Activated T-cell treated with anti-CD3 and anti-CD28 coated beads, Interleukin-2, amount 50 U/mL, for 24 hours (primary cell): ENCODE data around the gene CSNK1G1.
"Not testable (repeated sequence)": the region's sequence is repeated elsewhere in the genome, so short reads cannot be mapped to it uniquely, and the experiment has no call there.

Source experiments
- DNase-seq: peaks from one replicate; pipeline ENCODE4 v3.0.0-alpha.2; 2020
- H3K27ac Mint-ChIP-seq: 2 replicates; pipeline ENCODE4 v1.8.0; 2020; ENCODE audit warnings: mild to moderate bottlenecking, mixed read lengths
- H3K27me3 Mint-ChIP-seq: 2 replicates; pipeline ENCODE4 v1.8.0; 2020; ENCODE audit warnings: mixed read lengths
- H3K36me3 Mint-ChIP-seq: 2 replicates; pipeline ENCODE4 v1.8.0; 2020; ENCODE audit warnings: low read depth, mixed read lengths
- H3K4me1 Mint-ChIP-seq: 2 replicates; pipeline ENCODE4 v1.8.0; 2020; ENCODE audit warnings: low read depth, mixed read lengths
- H3K4me3 Mint-ChIP-seq: 2 replicates; pipeline ENCODE4 v1.8.0; 2020; ENCODE audit warnings: mild to moderate bottlenecking, moderate library complexity, mixed read lengths
- H3K9me3 Mint-ChIP-seq: 2 replicates; pipeline ENCODE4 v1.8.0; 2020; ENCODE audit warnings: mixed read lengths

Gene CSNK1G1

GRCh38 chr15:64355944-64356709 is at the start of gene CSNK1G1:
CSNK1G1 (minus strand) TSS chr15:64356173; CDS start chr15:64300499, 55,674 bp downstream.
- peak within 1 kb of the TSS; percentile 95 for H3K4me3 Mint-ChIP-seq
- peak; percentile 92 for DNase-seq
- peaks cover 19% of the 10 kb centered on the region for H3K4me1 Mint-ChIP-seq
- no peaks in the 10 kb centered on the region for H3K9me3 Mint-ChIP-seq
- peaks cover 28% of the 10 kb centered on the region for H3K36me3 Mint-ChIP-seq
- no peaks in the 10 kb centered on the region for H3K27me3 Mint-ChIP-seq
- H3K27ac Mint-ChIP-seq: peak within 1 kb of the TSS; percentile 96

GRCh38 chr15:64400583-64400982 is 44.6 kb upstream of the CSNK1G1 start:
- no peak overlapping the region for H3K27ac Mint-ChIP-seq
- H3K4me1 Mint-ChIP-seq: no peaks in the 10 kb centered on the region
- no peak for DNase-seq
- no peaks in the 10 kb centered on the region for H3K27me3 Mint-ChIP-seq
- H3K9me3 Mint-ChIP-seq: no peaks in the 10 kb centered on the region
- H3K4me3 Mint-ChIP-seq: no peak overlapping the region
- peaks cover 69% of the 10 kb centered on the region for H3K36me3 Mint-ChIP-seq

GRCh38 chr15:64398575-64398974 is 42.6 kb upstream of the CSNK1G1 start:
- no peaks in the 10 kb centered on the region for H3K9me3 Mint-ChIP-seq
- H3K27ac Mint-ChIP-seq: no peak overlapping the region
- peaks cover 75% of the 10 kb centered on the region for H3K36me3 Mint-ChIP-seq
- H3K4me1 Mint-ChIP-seq: peaks cover 3% of the 10 kb centered on the region
- H3K27me3 Mint-ChIP-seq: no peaks in the 10 kb centered on the region
- no peak for DNase-seq
- no peak overlapping the region for H3K4me3 Mint-ChIP-seq

- H3K4me1 Mint-ChIP-seq: peaks cover 6% of the 10 kb centered on the region
- H3K27ac Mint-ChIP-seq: no peak overlapping the region
- peaks cover 69% of the 10 kb centered on the region for H3K36me3 Mint-ChIP-seq
- H3K4me3 Mint-ChIP-seq: no peak overlapping the region
- H3K27me3 Mint-ChIP-seq: no peaks in the 10 kb centered on the region
- no peak for DNase-seq
- no peaks in the 10 kb centered on the region for H3K9me3 Mint-ChIP-seq
Observed at GRCh38 chr15:64396789-64397188, 40.8 kb upstream of the CSNK1G1 start.

GRCh38 chr15:64392471-64392870 is 36.5 kb upstream of the CSNK1G1 start:
- Mint-ChIP-seq H3K4me1 (peaks cover 21% of the 10 kb centered on the region), H3K36me3 (peaks cover 50% of the 10 kb centered on the region)
- not testable (repeated sequence) for H3K27me3 Mint-ChIP-seq, DNase-seq, H3K4me3 Mint-ChIP-seq, H3K27ac Mint-ChIP-seq, H3K9me3 Mint-ChIP-seq

GRCh38 chr15:64389036-64389435 is 33.1 kb upstream of the CSNK1G1 start:
- H3K27me3 Mint-ChIP-seq: no peaks in the 10 kb centered on the region
- peak overlapping the region; percentile 47 for H3K27ac Mint-ChIP-seq
- H3K4me3 Mint-ChIP-seq: peak overlapping the region; percentile 96
- no peaks in the 10 kb centered on the region for H3K9me3 Mint-ChIP-seq
- peaks cover 25% of the 10 kb centered on the region for H3K36me3 Mint-ChIP-seq
- no peak for DNase-seq
- H3K4me1 Mint-ChIP-seq: peaks cover 29% of the 10 kb centered on the region

- Mint-ChIP-seq H3K27me3 (no peaks in the 10 kb centered on the region), H3K4me3 (peak within 1 kb of the TSS; percentile 96), H3K27ac (peak within 1 kb of the TSS; percentile 94), H3K36me3 (peaks cover 19% of the 10 kb centered on the region), H3K9me3 (no peaks in the 10 kb centered on the region), H3K4me1 (peaks cover 25% of the 10 kb centered on the region)
- DNase-seq: peak; percentile 97
Observed at GRCh38 chr15:64387562-64388168, 31.7 kb upstream of the CSNK1G1 start, which contains the start of gene TRIP4. TRIP4 (plus strand) TSS chr15:64387836; CDS start chr15:64387864, 28 bp downstream.

GRCh38 chr15:64386291-64386690 is 30.3 kb upstream of the CSNK1G1 start:
- no peak for DNase-seq
- no peak overlapping the region for H3K27ac Mint-ChIP-seq
- peak overlapping the region; percentile 65 for H3K4me3 Mint-ChIP-seq
- H3K4me1 Mint-ChIP-seq: peaks cover 32% of the 10 kb centered on the region
- H3K9me3 Mint-ChIP-seq: no peaks in the 10 kb centered on the region
- no peaks in the 10 kb centered on the region for H3K27me3 Mint-ChIP-seq
- peaks cover 18% of the 10 kb centered on the region for H3K36me3 Mint-ChIP-seq

GRCh38 chr15:64383760-64384159 is 27.8 kb upstream of the CSNK1G1 start:
- no peak for DNase-seq
- Mint-ChIP-seq H3K4me1 (peaks cover 34% of the 10 kb centered on the region), H3K27ac (no peak overlapping the region), H3K36me3 (peaks cover 31% of the 10 kb centered on the region), H3K27me3 (no peaks in the 10 kb centered on the region), H3K9me3 (no peaks in the 10 kb centered on the region), H3K4me3 (no peak overlapping the region)

GRCh38 chr15:64381000-64381751 is 25.2 kb upstream of the CSNK1G1 start, which contains the start of gene PCLAF:
PCLAF (minus strand) TSS chr15:64381441; CDS start chr15:64381371, 70 bp downstream.
- H3K4me3 Mint-ChIP-seq: peak within 1 kb of the TSS; percentile 90
- no peaks in the 10 kb centered on the region for H3K27me3 Mint-ChIP-seq
- H3K4me1 Mint-ChIP-seq: peaks cover 20% of the 10 kb centered on the region
- H3K36me3 Mint-ChIP-seq: peaks cover 43% of the 10 kb centered on the region
- DNase-seq: peak; percentile 92
- H3K9me3 Mint-ChIP-seq: no peaks in the 10 kb centered on the region
- H3K27ac Mint-ChIP-seq: peak within 1 kb of the TSS; percentile 93

GRCh38 chr15:64380130-64380870 is 24.3 kb upstream of the CSNK1G1 start:
- DNase-seq, H3K9me3 Mint-ChIP-seq, H3K27me3 Mint-ChIP-seq: not testable (repeated sequence)
- Mint-ChIP-seq H3K27ac (peak overlapping the region; percentile 93), H3K36me3 (peaks cover 50% of the 10 kb centered on the region), H3K4me1 (peaks cover 18% of the 10 kb centered on the region), H3K4me3 (peak overlapping the region; percentile 90)

- H3K4me1 Mint-ChIP-seq: peaks cover 18% of the 10 kb centered on the region
- H3K9me3 Mint-ChIP-seq: no peaks in the 10 kb centered on the region
- peaks cover 59% of the 10 kb centered on the region for H3K36me3 Mint-ChIP-seq
- no peak overlapping the region for H3K27ac Mint-ChIP-seq
- no peaks in the 10 kb centered on the region for H3K27me3 Mint-ChIP-seq
- H3K4me3 Mint-ChIP-seq: peak overlapping the region; percentile 90
- DNase-seq: no peak
Observed at GRCh38 chr15:64379216-64379960, 23.4 kb upstream of the CSNK1G1 start.

GRCh38 chr15:64373360-64373759 is 17.4 kb upstream of the CSNK1G1 start:
- Mint-ChIP-seq H3K9me3 (no peaks in the 10 kb centered on the region), H3K27me3 (no peaks in the 10 kb centered on the region), H3K36me3 (peaks cover 81% of the 10 kb centered on the region), H3K4me1 (peaks cover 6% of the 10 kb centered on the region), H3K27ac (no peak overlapping the region), H3K4me3 (no peak overlapping the region)
- DNase-seq: no peak
